GM19324 (cell line): Measurements from ENCODE around the gene DENND2D.

Experiments
- ATAC-seq: cut with Tn5 transposase; IDR thresholded peaks from one replicate; pipeline ENCODE4 v1.9.1; 2021; ENCODE audit warnings: mild to moderate bottlenecking, moderate library complexity; ENCODE audit not compliant: unreplicated experiment, low FRiP score

Gene DENND2D

GRCh38 chr1:111199881-111200801 is at the start of gene DENND2D:
TSS of gene DENND2D (minus strand) at chr1:111200646. CDS start at chr1:111200459, 187 bp downstream.
- ATAC-seq, result no peak

- ATAC-seq, result no peak
Observed at GRCh38 chr1:111249960-111250359, 49.5 kb upstream of the DENND2D start.

- ATAC-seq, result no peak
Observed at GRCh38 chr1:111247125-111247838, 46.8 kb upstream of the DENND2D start.

- no peak for ATAC-seq
Observed at GRCh38 chr1:111242805-111243523, 42.5 kb upstream of the DENND2D start.

- ATAC-seq, result no peak
Observed at GRCh38 chr1:111241797-111242196, 41.4 kb upstream of the DENND2D start.

GRCh38 chr1:111238056-111238795 is 37.8 kb upstream of the DENND2D start:
- ATAC-seq, result no peak

GRCh38 chr1:111236806-111237205 is 36.4 kb upstream of the DENND2D start:
- no peak for ATAC-seq

- ATAC-seq, result no peak
Observed at GRCh38 chr1:111236379-111236778, 35.9 kb upstream of the DENND2D start.

- ATAC-seq, result no peak
Observed at GRCh38 chr1:111234866-111235265, 34.4 kb upstream of the DENND2D start.

GRCh38 chr1:111234258-111234657 is 33.8 kb upstream of the DENND2D start:
- no peak for ATAC-seq

- no peak for ATAC-seq
Observed at GRCh38 chr1:111232134-111232533, 31.7 kb upstream of the DENND2D start.

- ATAC-seq, result no peak
Observed at GRCh38 chr1:111228748-111229126, 28.3 kb upstream of the DENND2D start.

- ATAC-seq, result no peak
Observed at GRCh38 chr1:111227851-111228747, 27.7 kb upstream of the DENND2D start.

GRCh38 chr1:111227434-111227833 is 27.0 kb upstream of the DENND2D start, which contains the start of gene CHI3L2:
TSS of gene CHI3L2 (plus strand) at chr1:111227713. CDS start at chr1:111227730, 17 bp downstream.
- no peak for ATAC-seq

GRCh38 chr1:111225717-111226400 is 25.4 kb upstream of the DENND2D start:
- ATAC-seq, result no peak

GRCh38 chr1:111225091-111225490 is 24.6 kb upstream of the DENND2D start:
- no peak for ATAC-seq

GRCh38 chr1:111223126-111223685 is 22.8 kb upstream of the DENND2D start:
- no peak for ATAC-seq
